Lung (tissue), 12 donors: ENCODE data around the gene ATP6V0A4. TPM values are rescaled to one million over a fixed set of nuclear protein-coding genes. Genes with fewer than 3 reads are reported as not detected.
"Not testable (repeated sequence)": the region's sequence is repeated elsewhere in the genome, so short reads cannot be mapped to it uniquely, and the experiment has no call there.

ENCODE experiments used
- ATAC-seq: fragments of 200-7000 bp; cut with Tn5 transposase; one replicate; pipeline ENCODE4 v1.9.1; 2020; ENCODE audit warnings: moderate number of reproducible peaks; ENCODE audit not compliant: insufficient read depth, low FRiP score
- DNase-seq, 3 donors: peaks; one replicate each; pipeline ENCODE4 v3.0.0-alpha.2; 2013 to 2017
- H3K27ac ChIP-seq, 2 donors: one replicate each; pipeline ENCODE4 v1.5.1; 2013; ENCODE audit warnings: mild to moderate bottlenecking in 2 of 2, moderate library complexity in 2 of 2, control low read depth in 1 of 2, inconsistent platforms in 1 of 2, low read depth in 1 of 2, low read length in 1 of 2
- H3K27me3 ChIP-seq, 3 donors: one replicate each; pipeline ENCODE4 v1.5.1; 2013; ENCODE audit warnings: low read length in 2 of 3; ENCODE audit not compliant: control insufficient read depth in 3 of 3, insufficient read depth in 3 of 3
- H3K36me3 ChIP-seq, 4 donors: one replicate each; pipeline ENCODE4 v1.5.1; 2013; ENCODE audit warnings: low read length in 4 of 4, mild to moderate bottlenecking in 1 of 4, moderate library complexity in 1 of 4; ENCODE audit not compliant: control insufficient read depth in 4 of 4, insufficient read depth in 4 of 4
- H3K4me1 ChIP-seq, 5 donors: one replicate each; pipeline ENCODE4 v1.5.1; 2013; ENCODE audit warnings: low read length in 5 of 5, mild to moderate bottlenecking in 2 of 5, moderate library complexity in 1 of 5; ENCODE audit not compliant: control insufficient read depth in 5 of 5, insufficient read depth in 5 of 5
- H3K4me3 ChIP-seq: one replicate; pipeline ENCODE4 v1.5.1; 2013; ENCODE audit warnings: mild to moderate bottlenecking, control low read depth, moderate library complexity
- H3K9ac ChIP-seq, 2 donors: one replicate each; pipeline ENCODE4 v1.5.1; 2013; ENCODE audit warnings: low read length in 2 of 2, control low read depth in 1 of 2; ENCODE audit not compliant: insufficient read depth in 1 of 2
- H3K9me3 ChIP-seq, 4 donors: one replicate each; pipeline ENCODE4 v1.5.1; 2013; ENCODE audit warnings: low read length in 3 of 4, mild to moderate bottlenecking in 1 of 4, moderate library complexity in 1 of 4; ENCODE audit not compliant: control insufficient read depth in 4 of 4, insufficient read depth in 3 of 4
- CTCF ChIP-seq: IDR thresholded peaks from 2 replicates; pipeline ENCODE4 v1.5.1; 2012; ENCODE audit warnings: mild to moderate bottlenecking; ENCODE audit errors: control extremely low read depth, extremely low read depth
- WGBS, 2 donors: extraction: QIAGEN DNeasy Blood & Tissue Kit; methylation state at CpG; one replicate each; pipeline ENCODE4 v1.1.7; 2013; 5-methylcytosine and 5-hydroxymethylcytosine counted together
- polyA plus RNA-seq, 2 donors: library from polyadenylated mRNA; stranded (reverse); fragments of 200-250 nt; gene quantifications; one replicate each; pipeline ENCODE4 v1.2.1, GENCODE V29; 2013
- total RNA-seq, 2 donors: library from RNA; depleted of rRNA in 1 of 2; stranded (reverse); fragments of >200 nt in 1 of 2; gene quantifications; one replicate each; pipeline ENCODE4 v1.2.1, GENCODE V29; 2014 to 2021
- donor health status: control.
- donor health status: control.
- donor health status: Bipolar disorder and iron deficiency.
- donor health status: healthy.
- donor health status: DM: yes; HTN: yes; CAD: no.

ATP6V0A4 gene
- total and polyA plus RNA-seq, 4 donors, result 0.22 to 1.6 (median 1.2) TPM

DNA sequence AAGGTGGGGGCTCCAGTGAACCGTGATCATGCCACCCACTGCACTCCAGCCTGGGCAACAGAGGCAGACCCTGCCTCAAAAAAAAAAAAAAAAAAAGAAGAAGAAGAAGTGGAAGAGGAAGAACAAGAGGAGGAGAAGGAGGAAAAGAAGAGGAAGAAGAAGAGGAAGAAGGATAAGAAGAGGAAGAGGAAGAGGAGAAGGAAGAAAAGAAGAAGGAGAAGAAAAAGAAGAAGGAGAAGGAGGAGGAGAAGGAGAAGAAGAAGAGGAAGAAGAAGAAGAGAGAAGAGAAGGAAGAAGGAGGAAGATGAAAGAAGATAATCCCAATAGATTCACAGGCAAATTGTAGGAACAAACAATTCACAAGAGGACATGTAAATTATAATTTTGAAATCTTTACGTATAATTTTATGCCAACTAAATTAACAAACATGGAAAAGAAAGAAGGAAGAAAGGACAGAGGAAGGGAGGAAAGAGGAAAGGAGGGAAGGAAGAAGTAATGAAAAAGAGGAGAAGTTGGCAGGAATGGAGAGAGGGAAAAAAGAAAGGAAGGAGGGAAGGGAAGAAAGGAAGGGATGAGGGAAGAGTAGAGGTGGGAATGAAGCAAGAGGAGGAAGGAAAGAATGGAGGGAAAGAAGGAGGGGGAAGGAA, 100.3 kb downstream of the ATP6V0A4 start:
- no peak overlapping the region for H3K4me3 ChIP-seq
- no peak overlapping the region for H3K9ac ChIP-seq
- H3K27ac ChIP-seq, result no peak overlapping the region
- no peaks in the 10 kb centered on the region for H3K4me1 ChIP-seq
- H3K9me3 ChIP-seq, result peaks cover 0 to 2% (median 0%) of the 10 kb centered on the region in 4 donors
- no peaks in the 10 kb centered on the region for H3K27me3 ChIP-seq
- DNase-seq, result no peak
- no peak for ATAC-seq
- 84 to 88% methylated on average over 2 of the region's 2 CpGs for WGBS, 2 donors
- no peak for TF ChIP-seq CTCF
- H3K36me3 ChIP-seq, result no peaks in the 10 kb centered on the region

DNA sequence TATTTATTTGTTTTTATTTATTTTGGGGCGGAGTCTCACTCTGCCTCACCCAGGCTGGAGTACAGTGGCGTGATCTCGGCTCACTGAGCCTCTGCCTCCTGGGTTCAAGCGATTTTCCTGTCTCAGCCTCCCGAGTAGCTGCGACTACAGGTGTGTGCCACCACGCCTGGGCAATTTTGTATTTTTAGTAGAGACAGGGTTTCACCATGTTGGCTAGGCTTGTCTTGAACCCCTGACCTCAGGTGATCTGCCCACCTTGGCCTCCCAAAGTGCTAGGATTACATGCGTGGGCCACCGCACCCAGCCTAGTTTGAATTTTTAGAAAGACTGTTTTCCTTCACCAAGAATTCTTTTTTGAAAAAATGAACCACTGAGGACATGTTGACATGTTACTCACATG, 102.2 kb downstream of the ATP6V0A4 start:
- H3K4me1 ChIP-seq, H3K36me3 ChIP-seq, H3K9ac ChIP-seq, ATAC-seq, H3K9me3 ChIP-seq, H3K4me3 ChIP-seq, DNase-seq, H3K27ac ChIP-seq, H3K27me3 ChIP-seq: not testable (repeated sequence)
- 96 to 97% methylated on average over 9 of the region's 9 CpGs for WGBS, 2 donors

DNA sequence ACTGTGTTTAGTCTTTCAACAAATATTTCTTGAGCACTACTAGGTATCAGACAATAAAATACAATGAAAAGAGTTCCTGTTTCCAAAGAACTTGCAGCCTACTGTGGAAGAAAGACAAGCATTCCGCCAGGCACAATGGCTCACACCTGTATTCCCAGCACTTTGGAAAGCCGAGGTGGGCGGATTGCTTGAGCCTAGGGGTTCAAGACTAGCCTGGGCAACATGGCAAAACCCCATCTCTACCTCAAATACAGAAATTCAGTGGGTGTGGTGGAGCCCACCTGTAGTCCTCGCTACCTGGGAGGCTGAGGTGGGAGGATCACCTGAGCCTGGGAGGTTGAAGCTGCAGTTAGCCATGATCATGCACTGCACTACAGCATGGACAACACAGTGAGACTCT, 102.9 kb downstream of the ATP6V0A4 start:
- ATAC-seq (no peak), DNase-seq (no peak)
- Histone ChIP-seq H3K4me1 (no peaks in the 10 kb centered on the region), H3K9me3 (peaks cover 0 to 2% (median 0%) of the 10 kb centered on the region in 4 donors), H3K36me3 (no peaks in the 10 kb centered on the region), H3K4me3 (no peak overlapping the region), H3K9ac (no peak overlapping the region), H3K27me3 (no peaks in the 10 kb centered on the region), H3K27ac (no peak overlapping the region)
- 92 to 95% methylated on average over 4 of the region's 4 CpGs for WGBS, 2 donors
- TF ChIP-seq CTCF, result no peak

DNA sequence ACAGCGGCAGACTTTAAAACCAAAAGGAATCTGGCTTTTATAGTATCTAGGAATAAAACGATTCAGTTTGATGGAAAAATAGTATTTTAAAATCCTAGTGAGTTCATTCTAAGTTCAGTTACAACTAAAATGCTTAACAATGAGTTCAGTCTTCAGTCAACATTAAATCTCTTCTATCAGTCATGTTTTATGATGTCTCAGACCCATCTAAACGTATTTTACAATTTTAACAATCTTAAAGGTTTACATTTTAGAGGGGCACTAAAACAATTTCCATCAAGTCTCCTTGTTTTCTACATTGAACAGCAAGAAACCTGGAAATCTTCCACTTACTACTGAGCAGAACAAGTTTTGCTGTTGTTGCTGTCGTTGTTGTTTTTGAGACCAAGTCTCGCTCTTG, 106.8 kb downstream of the ATP6V0A4 start:
- WGBS, 2 donors, result 88 to 94% methylated on average over 5 of the region's 5 CpGs
- H3K9ac ChIP-seq, result no peak overlapping the region
- no peaks in the 10 kb centered on the region for H3K36me3 ChIP-seq
- no peaks in the 10 kb centered on the region for H3K4me1 ChIP-seq
- no peak overlapping the region for H3K27ac ChIP-seq
- H3K27me3 ChIP-seq, result no peaks in the 10 kb centered on the region
- no peak overlapping the region for H3K4me3 ChIP-seq
- ATAC-seq, result no peak
- TF ChIP-seq CTCF, result no peak
- H3K9me3 ChIP-seq, result no peaks in the 10 kb centered on the region
- no peak for DNase-seq
